Loucy (cell line): Measurements from ENCODE around the gene GRK1.

ENCODE experiments used
- EZH2phosphoT487 ChIP-seq: fragments of 200-600 bp; IDR thresholded peaks from 2 replicates; pipeline ENCODE4 v1.6.1; 2018; ENCODE audit warnings: antibody characterized with exemption, mild to moderate bottlenecking, moderate library complexity, borderline replicate concordance
- TF ChIP-seq, protein P1 (sequence below): fragments of 200-600 bp; sonication (generic); conservative IDR thresholded peaks from 2 replicates; pipeline ENCODE4 v1.5.1; 2014; ENCODE audit warnings: mild to moderate bottlenecking, antibody characterized with exemption, low read length

DNA sequence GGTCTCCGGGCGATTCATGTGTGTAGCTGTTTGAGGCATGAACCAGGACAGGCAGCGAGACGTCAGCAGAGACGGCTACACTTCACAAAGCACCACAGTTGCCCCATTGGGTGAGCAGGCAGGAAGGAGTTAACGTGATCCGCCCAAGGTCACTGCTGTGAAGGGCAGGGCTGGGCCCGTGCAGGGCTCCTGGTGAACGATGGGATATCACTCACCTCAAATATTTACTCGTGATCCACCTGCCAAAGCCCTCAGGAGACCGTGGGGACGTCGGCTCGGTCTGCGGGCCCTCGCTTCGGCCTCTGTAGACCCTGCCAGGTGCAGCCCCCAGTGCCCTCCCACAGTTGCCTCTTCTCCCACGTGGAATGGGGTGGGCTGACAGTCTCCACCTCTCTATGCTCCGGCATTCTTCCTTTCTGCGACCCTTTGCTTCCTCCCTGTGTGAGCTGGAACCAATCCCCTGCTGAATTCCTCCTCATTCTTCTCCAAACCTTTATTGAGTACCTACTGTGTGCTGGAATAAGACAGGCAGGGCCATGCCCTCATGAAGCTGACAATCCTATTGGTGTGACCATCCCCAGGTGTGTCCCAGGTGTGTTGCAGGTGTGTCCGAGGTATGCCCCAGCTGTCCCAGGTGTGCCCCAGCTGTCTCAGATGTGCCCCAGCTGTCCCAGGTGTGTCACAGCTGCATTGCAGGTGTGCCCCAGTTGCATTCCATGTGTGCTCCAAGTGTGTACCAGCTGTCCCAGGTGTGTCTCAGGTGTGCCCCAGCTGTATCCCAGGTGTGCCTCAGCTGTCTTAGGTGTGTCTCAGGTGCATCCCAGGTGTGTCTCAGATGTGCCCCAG lies 2.0 kb upstream of the GRK1 start:
- TF ChIP-seq, protein P1, sequence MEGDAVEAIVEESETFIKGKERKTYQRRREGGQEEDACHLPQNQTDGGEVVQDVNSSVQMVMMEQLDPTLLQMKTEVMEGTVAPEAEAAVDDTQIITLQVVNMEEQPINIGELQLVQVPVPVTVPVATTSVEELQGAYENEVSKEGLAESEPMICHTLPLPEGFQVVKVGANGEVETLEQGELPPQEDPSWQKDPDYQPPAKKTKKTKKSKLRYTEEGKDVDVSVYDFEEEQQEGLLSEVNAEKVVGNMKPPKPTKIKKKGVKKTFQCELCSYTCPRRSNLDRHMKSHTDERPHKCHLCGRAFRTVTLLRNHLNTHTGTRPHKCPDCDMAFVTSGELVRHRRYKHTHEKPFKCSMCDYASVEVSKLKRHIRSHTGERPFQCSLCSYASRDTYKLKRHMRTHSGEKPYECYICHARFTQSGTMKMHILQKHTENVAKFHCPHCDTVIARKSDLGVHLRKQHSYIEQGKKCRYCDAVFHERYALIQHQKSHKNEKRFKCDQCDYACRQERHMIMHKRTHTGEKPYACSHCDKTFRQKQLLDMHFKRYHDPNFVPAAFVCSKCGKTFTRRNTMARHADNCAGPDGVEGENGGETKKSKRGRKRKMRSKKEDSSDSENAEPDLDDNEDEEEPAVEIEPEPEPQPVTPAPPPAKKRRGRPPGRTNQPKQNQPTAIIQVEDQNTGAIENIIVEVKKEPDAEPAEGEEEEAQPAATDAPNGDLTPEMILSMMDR, result no peak
- no peak for TF ChIP-seq EZH2phosphoT487
